IPS DF 6.9 (cell line): ENCODE data around the gene ITGB1.
A peak's percentile ranks its signal among the peaks of the same experiment; 100 is the strongest.

Experiments used
- DNase-seq: peaks from one replicate; pipeline ENCODE4 v3.0.0-alpha.2; 2013; ENCODE audit warnings: low read depth, low spot score
- H3K27ac ChIP-seq: one replicate; pipeline ENCODE4 v1.5.1; 2013; ENCODE audit warnings: low read length, control low read depth
- H3K27me3 ChIP-seq: 2 replicates; pipeline ENCODE4 v1.6.1; 2013; ENCODE audit warnings: mild to moderate bottlenecking, low read length; ENCODE audit not compliant: control insufficient read depth, insufficient read depth
- H3K36me3 ChIP-seq: 2 replicates; pipeline ENCODE4 v1.6.1; 2013; ENCODE audit warnings: low read length; ENCODE audit not compliant: control insufficient read depth, insufficient read depth
- H3K4me1 ChIP-seq: 2 replicates; pipeline ENCODE4 v1.6.1; 2013; ENCODE audit warnings: low read length; ENCODE audit not compliant: control insufficient read depth, insufficient read depth
- H3K4me3 ChIP-seq: 2 replicates; pipeline ENCODE4 v1.5.1; 2013; ENCODE audit warnings: mild to moderate bottlenecking, low read length
- H3K9me3 ChIP-seq: 2 replicates; pipeline ENCODE4 v1.6.1; 2013; ENCODE audit warnings: low read length, inconsistent platforms; ENCODE audit not compliant: control insufficient read depth, insufficient read depth
- WGBS: extraction: QIAGEN DNeasy Blood & Tissue Kit; methylation state at CpG from one replicate; pipeline ENCODE4 v1.1.7; 2013; ENCODE audit warnings: mixed read lengths, missing lambda C conversion rate; ENCODE audit not compliant: insufficient read length, insufficient coverage; 5-methylcytosine and 5-hydroxymethylcytosine counted together

ITGB1 gene

DNA sequence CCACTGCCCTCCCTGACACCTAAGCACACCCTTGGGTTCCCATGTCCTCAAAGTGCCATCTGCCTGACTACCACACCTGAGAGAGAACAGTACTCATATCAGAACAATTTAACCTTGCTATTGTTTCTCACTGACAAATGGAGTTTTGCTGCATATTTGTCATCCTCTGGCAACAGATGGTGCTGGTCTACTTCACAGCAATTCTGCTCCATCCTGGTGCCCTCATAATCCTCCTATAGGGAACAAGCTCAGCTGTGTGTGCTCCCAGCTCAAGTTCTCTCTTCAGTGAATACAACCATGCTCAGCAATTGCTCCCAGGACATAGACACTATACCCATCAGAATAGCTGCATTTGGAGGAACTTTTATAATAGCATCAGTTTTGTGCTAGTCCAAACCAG, 32.8 kb upstream of the ITGB1 start:
- DNase-seq = no peak
- Histone ChIP-seq H3K27me3 (no peaks in the 10 kb centered on the region), H3K4me3 (no peak overlapping the region), H3K27ac (no peak overlapping the region), H3K4me1 (no peaks in the 10 kb centered on the region), H3K36me3 (no peaks in the 10 kb centered on the region), H3K9me3 (no peaks in the 10 kb centered on the region)

DNA sequence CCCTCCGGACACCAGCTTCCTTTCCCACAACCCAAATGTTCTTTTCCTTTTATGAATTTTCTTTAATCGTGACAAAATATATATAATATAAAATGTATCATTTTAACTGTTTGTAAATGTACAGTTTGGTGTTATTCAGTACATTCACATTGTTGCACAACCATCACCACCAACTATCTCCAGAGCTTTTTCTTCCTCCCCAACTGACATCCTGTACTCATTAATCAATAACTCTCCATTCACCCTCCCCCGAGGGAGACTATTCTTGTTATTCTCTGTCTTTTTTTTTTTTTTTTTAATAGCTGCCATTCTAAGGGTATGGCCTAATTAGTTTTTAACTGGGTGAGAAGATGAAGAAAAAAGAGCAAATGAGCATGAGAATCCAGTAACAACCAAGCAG, 30.6 kb upstream of the ITGB1 start:
- no peak overlapping the region for H3K4me3 ChIP-seq
- no peaks in the 10 kb centered on the region for H3K4me1 ChIP-seq
- H3K36me3 ChIP-seq = no peaks in the 10 kb centered on the region
- no peak overlapping the region for H3K27ac ChIP-seq
- DNase-seq = no peak
- WGBS = no CpG with 5 or more reads among the region's 3 CpGs
- H3K9me3 ChIP-seq = no peaks in the 10 kb centered on the region
- H3K27me3 ChIP-seq = no peaks in the 10 kb centered on the region

- no peaks in the 10 kb centered on the region for H3K4me1 ChIP-seq
- WGBS = no CpG with 5 or more reads among the region's 1 CpG
Observed at GRCh38 chr10:32987172-32987571, 29.1 kb upstream of the ITGB1 start.

GRCh38 chr10:32985775-32986350, 27.8 kb upstream of the ITGB1 start:
- no CpG with 5 or more reads among the region's 4 CpGs for WGBS
- DNase-seq = no peak
- Histone ChIP-seq H3K27me3 (no peaks in the 10 kb centered on the region), H3K36me3 (no peaks in the 10 kb centered on the region), H3K4me3 (no peak overlapping the region), H3K9me3 (no peaks in the 10 kb centered on the region), H3K4me1 (no peaks in the 10 kb centered on the region), H3K27ac (no peak overlapping the region)

More at GRCh38 chr10:32987172-32987571, 29.1 kb upstream of the ITGB1 start:
- Histone ChIP-seq H3K9me3 (no peaks in the 10 kb centered on the region), H3K27me3 (no peaks in the 10 kb centered on the region), H3K36me3 (no peaks in the 10 kb centered on the region), H3K27ac (no peak overlapping the region), H3K4me3 (no peak overlapping the region)
- DNase-seq = no peak

GRCh38 chr10:32985341-32985764, 27.3 kb upstream of the ITGB1 start:
- Histone ChIP-seq H3K36me3 (no peaks in the 10 kb centered on the region), H3K4me1 (no peaks in the 10 kb centered on the region), H3K4me3 (no peak overlapping the region), H3K9me3 (no peaks in the 10 kb centered on the region), H3K27me3 (no peaks in the 10 kb centered on the region), H3K27ac (no peak overlapping the region)
- no CpG with 5 or more reads among the region's 4 CpGs for WGBS
- DNase-seq = no peak

GRCh38 chr10:32984003-32984600, 26.1 kb upstream of the ITGB1 start:
- no peaks in the 10 kb centered on the region for H3K4me1 ChIP-seq
- H3K27ac ChIP-seq = no peak overlapping the region
- H3K9me3 ChIP-seq = no peaks in the 10 kb centered on the region
- no peaks in the 10 kb centered on the region for H3K27me3 ChIP-seq
- H3K36me3 ChIP-seq = no peaks in the 10 kb centered on the region
- DNase-seq = no peak
- WGBS = no CpG with 5 or more reads among the region's 4 CpGs
- no peak overlapping the region for H3K4me3 ChIP-seq

DNA sequence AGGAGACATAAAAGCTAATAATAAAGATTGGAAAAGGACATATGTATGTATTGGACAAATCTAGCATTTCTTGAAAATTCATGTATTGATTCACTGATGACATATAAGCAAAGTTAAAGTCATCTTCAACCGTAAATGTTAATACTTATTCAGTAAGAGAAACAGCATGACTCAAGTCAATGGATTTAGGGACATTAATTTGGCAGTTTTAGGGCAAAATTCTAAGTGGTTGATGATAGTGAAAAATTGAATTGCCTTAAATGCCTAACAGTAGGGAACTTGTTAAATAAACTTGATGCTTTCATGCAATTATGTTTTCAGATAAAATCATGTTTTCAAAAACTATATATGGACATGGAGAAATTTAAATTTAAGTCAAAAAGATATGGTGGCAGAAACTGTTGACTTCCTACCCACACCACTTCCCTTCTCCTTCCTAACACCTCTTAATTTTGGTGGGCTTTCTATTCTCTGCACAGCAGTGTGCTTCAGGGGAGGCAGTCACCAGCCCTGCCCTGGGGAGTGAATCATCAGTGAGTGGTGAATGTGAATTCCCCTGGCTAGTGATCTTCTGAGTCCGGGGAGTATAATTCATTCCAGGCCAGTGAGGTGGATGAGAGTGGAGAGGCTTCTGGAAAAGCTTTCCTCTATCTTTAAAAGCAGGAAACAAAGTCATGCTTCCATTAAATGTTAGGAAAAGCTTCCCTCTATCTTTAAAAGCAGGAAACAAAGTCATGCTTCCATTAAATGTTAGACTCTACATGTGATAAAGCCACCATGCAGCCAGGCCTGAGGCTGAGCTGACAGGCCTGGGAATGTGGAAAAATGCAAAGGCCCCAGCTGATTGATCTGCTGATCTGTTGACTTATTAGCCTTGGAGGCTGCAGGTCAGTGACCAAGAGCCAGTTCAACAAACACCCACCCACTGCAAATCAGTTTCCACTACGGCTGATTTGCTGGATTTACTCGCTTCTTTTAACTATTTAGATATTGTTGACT, 25.2 kb upstream of the ITGB1 start:
- Histone ChIP-seq H3K27ac (no peak overlapping the region), H3K4me3 (no peak overlapping the region), H3K36me3 (no peaks in the 10 kb centered on the region), H3K9me3 (no peaks in the 10 kb centered on the region), H3K4me1 (no peaks in the 10 kb centered on the region), H3K27me3 (no peaks in the 10 kb centered on the region)
- no peak for DNase-seq
- WGBS = no CpG with 5 or more reads among the region's 4 CpGs

- Histone ChIP-seq H3K4me1 (no peaks in the 10 kb centered on the region), H3K4me3 (no peak overlapping the region), H3K27me3 (no peaks in the 10 kb centered on the region), H3K9me3 (no peaks in the 10 kb centered on the region), H3K27ac (no peak overlapping the region), H3K36me3 (no peaks in the 10 kb centered on the region)
- DNase-seq = no peak
- no CpG with 5 or more reads among the region's 9 CpGs for WGBS
Observed at GRCh38 chr10:32982293-32982709, 24.3 kb upstream of the ITGB1 start.

DNA sequence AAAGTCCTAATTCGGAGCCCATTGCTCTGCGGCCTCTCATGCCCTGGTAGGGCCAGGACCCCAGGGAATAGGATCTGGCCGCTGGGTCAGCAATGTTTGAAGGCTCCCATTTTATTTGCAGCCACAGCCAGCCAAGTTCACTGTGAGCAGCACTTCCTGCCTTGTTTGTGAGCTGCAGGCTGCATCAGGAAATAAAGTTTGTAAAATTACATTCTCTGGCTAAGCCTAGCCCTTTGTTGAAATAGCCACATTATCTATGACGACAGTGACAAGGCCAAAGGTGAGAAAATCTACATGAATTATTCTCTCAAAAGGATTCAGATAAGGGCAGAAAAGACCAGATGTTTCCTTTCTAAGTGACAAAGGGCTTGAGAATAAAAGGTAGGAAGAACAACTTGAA, 23.7 kb upstream of the ITGB1 start:
- WGBS = no CpG with 5 or more reads among the region's 4 CpGs
- DNase-seq = no peak
- no peaks in the 10 kb centered on the region for H3K36me3 ChIP-seq
- no peak overlapping the region for H3K4me3 ChIP-seq
- no peaks in the 10 kb centered on the region for H3K9me3 ChIP-seq
- no peaks in the 10 kb centered on the region for H3K4me1 ChIP-seq
- H3K27ac ChIP-seq = no peak overlapping the region
- H3K27me3 ChIP-seq = no peaks in the 10 kb centered on the region

GRCh38 chr10:32980558-32981468, 22.8 kb upstream of the ITGB1 start:
- H3K27me3 ChIP-seq = no peaks in the 10 kb centered on the region
- no peaks in the 10 kb centered on the region for H3K36me3 ChIP-seq
- no CpG with 5 or more reads among the region's 38 CpGs for WGBS
- peak; percentile 50 for DNase-seq
- H3K4me3 ChIP-seq = peak overlapping the region; percentile 37; the same call in 1 of the 2 replicates
- no peak overlapping the region for H3K27ac ChIP-seq
- H3K4me1 ChIP-seq = no peaks in the 10 kb centered on the region
- no peaks in the 10 kb centered on the region for H3K9me3 ChIP-seq
